ENCODE results near the gene RPE65.

DNA sequence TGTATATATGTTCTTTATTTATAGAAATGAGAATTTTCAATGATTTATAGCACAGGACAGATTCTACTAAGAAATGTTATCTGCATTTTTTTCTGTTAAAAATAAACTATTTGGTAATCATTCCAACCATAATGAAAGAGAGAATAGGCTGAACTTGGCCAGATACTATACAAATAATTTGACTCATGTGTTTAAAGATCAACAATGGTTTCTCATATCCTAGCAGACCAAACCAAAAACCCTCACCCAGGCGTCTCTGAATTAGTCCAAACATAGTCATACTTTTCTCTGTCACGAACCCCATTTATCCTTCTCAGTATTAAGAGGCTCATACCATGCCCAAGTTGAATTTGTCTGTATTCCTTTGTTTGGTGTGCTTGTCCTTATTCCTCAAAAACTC lies 40.3 kb downstream of the RPE65 start:
- no peak for TF ChIP-seq CTCF (IDR thresholded peaks at IDR 0.05)
- TF ChIP-seq EZH2phosphoT487 (IDR thresholded peaks at IDR 0.05) = no peak

All from neural progenitor cell (in vitro differentiated cells).